GM18507 (cell line): ENCODE data around the gene ZRANB3.

Experiments
- DNase-seq: peaks from one replicate; pipeline ENCODE4 v3.0.0; 2011; ENCODE audit warnings: low read depth; ENCODE audit not compliant: insufficient read length; ENCODE audit errors: extremely low spot score
- FAIRE-seq: peaks from 2 replicates; lab custom pipeline; 2011; peaks lifted over from hg19 to GRCh38; lab: Jason Lieb, UNC

Gene ZRANB3

DNA sequence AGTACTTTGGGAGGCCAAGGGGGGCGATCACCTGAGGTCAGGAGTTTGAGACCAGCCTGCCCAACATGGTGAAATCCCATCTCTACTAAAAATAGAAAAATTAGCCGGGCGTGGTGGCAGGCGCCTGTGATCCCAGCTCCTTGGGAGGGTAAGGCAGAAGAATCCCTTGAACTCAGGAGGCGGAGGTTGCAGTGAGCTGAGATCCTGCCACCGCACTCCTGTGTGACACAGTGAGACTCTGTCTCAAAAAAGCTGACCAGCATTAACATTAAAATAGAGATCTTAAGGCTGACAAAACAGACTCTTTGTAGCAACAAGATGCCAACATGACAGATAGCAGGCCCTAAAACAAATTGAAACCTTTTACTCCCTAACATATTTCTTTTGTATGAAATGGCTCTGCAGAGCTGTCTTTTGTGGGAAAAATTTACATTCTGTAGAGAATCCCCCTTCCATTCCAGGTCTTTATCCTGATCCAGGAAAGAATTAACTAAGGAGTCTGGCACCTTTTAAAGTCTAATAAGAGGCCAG, 265.0 kb downstream of the ZRANB3 start:
- FAIRE-seq = no peak
- no peak for DNase-seq

DNA sequence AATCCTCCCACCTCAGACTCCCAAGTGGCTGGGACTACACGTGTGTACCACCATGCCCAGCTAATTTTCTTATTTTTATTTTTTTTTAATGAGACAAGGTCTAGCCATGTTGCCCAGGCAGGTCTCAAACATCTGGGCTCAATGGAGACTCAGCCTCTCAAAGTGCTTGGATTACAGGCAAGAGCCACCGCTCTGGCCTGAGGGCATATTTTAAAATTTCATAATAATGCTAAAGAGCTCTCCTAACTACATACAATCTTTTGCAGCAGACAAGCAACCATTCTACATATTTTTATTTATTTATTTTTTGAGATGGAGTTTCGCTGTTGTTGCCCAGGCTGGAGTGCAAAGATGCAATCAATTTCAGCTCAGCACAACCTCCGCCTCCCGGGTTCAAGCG, 271.9 kb downstream of the ZRANB3 start:
- FAIRE-seq = no peak
- no peak for DNase-seq

DNA sequence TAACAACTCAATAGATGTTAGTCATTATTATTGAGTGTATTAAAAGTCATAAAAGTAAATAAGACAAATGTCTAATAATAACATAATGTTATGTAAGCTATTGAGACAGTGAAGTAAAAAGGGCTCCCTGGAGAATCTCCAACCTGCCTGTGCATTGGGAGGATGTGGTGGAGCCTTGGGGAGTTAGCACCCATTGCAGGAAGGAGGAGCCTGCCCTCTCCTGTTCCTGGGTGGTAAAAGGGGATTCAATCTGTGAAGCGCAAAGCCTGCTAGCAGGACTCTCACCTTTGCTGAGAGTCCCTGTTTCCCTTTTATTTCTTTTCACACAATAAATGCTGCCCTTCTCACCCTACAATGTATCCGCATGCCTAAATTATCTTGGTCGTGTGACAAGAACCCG, 272.8 kb downstream of the ZRANB3 start:
- DNase-seq = no peak
- FAIRE-seq = no peak

DNA sequence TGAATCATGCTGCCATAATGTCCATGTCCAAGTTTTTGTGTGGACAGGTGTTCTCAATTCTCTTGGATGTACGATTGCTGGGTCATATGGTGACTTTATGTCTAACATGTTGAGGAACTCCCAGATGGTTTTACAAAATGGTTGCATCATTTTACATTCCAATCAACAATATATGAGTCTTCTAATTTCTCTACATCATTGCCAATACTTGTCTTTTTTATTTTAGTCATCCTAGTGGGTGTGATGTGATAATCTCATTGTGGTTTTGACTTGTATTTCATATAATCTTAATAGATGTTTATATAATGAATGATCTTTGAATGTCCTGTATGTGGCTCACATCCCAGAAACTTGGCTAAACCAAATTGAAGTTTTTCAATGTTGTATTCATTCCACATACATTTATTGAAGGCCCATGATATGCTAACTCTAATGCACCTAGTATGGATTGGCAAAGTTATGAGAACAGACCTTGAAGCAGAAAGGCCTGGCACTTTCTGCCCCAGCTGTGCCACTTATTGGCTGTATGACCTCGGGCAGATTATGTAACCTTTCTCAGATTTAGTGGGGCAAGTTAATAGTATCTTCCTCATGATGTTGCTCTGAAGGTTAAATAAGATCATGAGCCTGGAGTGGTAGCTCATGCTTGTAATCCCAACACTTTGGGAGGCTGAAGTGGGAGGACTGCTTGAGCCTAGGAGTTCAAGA, 273.5 kb downstream of the ZRANB3 start:
- DNase-seq (no peak), FAIRE-seq (no peak)

DNA sequence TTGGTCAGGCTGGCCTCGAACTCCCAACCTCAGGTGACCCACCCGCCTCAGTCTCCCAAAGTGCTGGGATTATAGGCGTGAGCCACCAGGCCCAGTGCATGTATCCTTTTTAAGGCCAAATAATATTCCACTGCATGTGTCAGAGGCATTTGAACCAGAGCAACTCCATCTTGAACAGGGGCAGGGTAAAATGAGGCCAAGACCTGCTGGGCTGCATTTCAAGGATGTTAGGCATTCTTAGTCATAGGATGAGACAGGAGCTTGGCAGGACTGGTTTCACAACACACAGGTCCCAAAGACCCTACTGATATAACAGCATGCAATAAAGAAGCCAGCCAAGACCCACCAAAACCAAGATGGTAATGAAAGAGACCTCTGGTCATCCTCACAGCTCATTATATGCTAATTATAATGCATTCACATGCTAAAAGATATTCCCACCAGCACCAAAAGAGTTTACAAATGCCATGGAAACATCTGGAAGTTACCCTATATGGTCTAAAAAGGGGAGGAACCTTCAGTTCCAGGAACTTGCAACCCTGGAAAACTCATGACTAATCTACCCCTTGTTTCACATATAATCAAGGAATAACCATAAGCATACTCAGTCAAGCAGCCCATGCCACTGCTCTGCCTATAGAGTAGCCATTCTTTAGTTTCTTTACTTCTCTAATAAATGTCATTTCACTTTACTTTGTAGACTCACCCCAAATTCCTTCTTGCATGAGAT, 274.3 kb downstream of the ZRANB3 start:
- no peak for FAIRE-seq
- DNase-seq = no peak

DNA sequence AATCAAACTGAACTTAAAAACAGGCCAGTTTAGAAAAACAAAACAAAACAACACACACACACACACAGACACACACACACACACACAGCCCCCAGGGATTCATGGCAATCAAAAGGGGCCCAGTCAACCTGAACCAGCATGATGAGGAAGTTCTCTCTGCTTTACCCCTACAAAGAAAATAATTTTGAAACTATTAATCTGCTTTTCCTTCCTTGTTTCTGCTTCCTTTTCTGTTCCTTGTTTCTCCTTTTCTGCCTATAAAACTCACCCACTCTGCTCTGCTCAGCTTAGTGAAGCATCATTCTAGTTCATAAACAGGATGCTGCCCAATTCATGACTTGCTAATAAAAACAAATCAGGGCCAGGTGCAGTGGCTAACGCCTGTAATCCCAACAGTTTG, 275.8 kb downstream of the ZRANB3 start:
- FAIRE-seq (no peak), DNase-seq (no peak)

DNA sequence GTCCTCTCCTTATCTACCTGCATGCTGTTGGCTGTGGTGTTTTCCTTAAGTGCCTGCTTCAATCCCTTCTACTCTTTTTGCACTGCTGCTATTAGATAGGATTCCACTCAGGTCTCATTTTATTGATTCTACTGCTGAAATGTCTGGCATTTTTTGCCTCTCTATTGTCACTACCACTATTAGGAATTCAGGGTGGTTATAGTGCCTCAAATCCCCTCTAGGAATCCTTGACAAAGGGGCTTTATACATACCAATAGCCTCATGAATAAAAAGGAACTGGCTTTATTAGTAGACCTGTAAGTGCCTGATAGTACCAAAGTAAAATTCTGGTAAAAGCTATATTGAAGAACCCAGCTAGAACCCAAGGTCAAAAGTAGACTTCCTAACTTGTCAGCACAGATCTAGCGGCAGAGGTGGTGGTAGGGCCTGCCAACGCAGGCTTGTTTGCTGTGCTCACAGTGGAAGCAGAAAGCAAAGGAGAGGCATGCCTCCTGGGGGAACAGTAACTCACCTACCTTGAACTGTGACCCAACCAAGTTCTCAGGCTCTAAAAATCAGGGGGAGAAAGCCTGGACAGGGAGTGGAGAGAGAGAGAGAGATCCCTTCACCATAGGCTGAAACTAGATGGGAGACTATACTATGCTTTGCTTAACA, 278.1 kb downstream of the ZRANB3 start:
- DNase-seq (no peak), FAIRE-seq (no peak)

DNA sequence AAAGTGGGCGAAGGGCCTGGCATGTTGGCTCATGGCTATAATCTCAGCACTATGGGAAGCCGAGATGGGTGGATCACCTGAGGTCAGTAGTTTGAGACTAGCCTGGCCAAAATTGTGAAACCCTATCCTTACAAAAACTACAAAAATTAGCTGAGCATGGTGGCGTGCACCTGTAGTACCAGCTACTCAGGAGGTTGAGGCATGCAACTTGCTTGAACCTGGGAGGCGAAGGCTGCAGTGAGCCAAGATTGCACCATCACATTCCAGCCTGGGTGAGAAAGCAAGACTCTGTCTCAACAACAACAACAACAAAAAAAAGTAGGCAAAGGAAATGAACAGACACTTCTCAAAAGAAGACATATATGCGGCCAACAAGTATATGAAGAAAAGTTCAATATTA, 282.4 kb downstream of the ZRANB3 start:
- DNase-seq (no peak), FAIRE-seq (no peak)

DNA sequence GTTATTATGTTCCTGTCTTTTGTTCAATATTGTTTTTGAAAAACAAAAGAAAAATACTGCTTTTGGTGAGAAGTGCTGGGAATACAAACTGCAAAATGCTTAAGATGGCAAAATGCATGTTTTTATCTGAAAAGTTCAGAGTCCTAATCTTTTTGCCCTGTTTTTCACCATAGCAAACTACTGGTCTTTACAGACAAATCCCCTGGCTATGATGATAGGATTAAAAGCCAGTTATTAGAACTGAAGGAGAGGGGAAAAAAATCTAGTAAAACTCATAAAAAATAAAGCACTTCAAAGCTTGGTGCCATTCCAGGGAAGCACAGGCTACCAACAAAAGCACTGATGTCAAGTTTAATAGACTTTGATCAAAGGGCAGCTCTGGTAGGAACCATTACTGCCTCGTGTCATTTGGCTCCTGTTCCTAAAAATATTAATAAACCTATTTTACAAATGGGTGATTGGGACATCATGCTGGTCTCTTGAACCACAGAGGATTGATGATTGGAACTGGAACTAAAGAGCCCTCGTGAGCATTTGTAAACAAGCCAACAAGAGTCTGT, 284.2 kb downstream of the ZRANB3 start:
- no peak for DNase-seq
- FAIRE-seq = no peak

DNA sequence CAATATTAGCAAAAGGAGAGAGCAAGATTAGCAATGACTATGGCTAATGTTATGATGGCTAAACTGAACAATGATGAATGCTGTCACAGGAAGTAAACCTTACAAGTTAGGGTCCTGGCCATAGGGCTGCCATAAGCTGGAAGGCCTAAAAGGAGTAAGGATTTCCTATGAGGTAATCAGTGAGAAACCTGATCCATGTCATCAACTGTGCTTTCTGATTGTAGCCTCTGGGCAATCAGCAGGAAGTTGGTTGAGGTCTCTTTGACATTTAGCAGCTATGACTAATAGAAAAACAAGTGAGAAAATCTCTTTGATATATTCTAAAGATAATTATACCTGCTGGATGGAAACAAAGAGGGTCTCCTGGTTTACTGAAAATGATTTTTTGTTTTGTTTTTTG, 285.9 kb downstream of the ZRANB3 start:
- FAIRE-seq (no peak), DNase-seq (no peak)

DNA sequence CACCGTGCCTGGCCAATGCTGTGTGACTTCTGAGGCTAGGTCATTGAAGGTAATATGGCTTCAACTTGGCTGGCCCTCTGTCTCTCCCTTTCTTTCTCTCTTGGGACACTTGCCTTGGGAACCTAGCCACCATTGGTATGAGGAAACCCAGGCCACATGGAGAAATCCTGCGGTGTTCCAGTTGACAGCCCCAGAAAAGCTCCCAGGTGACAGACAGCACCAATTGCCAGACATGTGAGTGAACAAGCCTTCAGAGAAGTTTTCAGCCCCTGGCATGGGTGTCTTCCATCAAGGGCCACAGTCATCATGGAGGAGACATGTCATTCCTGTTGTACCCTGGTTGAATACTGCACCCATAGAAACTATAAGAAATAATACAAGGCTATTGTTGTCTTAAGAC, 292.4 kb downstream of the ZRANB3 start:
- FAIRE-seq (no peak), DNase-seq (no peak)

DNA sequence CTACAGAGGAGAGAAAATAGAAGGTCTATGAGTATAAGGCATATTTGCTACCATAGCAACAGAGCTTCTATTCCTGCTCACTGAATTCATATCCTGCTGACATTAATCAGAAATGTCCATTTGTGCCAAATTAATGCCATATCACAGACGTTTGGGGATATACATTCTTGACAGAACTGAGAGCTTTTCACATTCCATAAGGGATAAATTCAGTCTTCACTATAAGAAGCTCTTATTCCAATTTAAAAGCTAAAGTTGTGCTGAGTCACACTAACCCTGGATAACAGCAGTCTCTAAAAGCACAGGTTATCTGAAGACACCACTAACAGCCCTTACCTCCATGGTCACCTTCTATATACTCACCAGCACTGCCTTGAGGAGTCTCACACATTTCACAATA, 300.9 kb downstream of the ZRANB3 start:
- DNase-seq = no peak
- no peak for FAIRE-seq

DNA sequence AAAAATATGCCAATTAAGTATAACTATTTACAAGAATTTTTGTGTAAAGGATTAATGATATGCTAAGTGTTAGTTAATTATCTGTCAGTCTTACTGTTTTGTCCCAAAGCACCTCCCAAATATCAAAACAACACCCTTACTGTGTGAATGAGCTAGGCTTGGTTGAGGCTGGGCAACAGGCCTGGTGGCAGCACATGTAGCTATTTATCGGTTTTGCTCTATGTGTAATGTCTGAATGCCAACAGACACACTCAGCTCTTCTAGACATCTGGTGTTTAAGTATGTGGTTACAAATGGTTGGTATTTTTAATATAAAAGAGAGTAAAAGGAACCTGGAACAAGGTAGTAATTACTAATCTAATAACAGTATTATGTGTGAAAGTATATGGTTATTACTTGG, 303.6 kb downstream of the ZRANB3 start:
- FAIRE-seq (no peak), DNase-seq (no peak)

DNA sequence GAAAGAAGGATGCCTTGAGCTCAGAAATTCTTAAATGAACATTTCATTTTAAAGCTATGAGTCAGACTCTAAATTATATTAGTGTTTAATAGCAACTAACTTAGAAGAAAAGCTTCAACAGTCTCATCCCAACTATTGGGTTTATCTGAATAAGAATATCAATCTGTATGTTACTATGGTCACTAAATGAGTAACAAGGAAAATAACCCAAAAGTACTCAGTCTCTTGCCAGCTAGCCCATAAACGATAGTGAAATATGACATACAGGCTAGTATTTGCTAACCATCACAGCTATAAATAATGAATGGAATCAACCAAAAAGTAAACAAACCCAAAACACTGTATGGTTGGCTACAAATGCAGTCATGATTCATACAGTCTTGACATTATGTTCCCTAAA, 304.1 kb downstream of the ZRANB3 start:
- no peak for DNase-seq
- FAIRE-seq = no peak

DNA sequence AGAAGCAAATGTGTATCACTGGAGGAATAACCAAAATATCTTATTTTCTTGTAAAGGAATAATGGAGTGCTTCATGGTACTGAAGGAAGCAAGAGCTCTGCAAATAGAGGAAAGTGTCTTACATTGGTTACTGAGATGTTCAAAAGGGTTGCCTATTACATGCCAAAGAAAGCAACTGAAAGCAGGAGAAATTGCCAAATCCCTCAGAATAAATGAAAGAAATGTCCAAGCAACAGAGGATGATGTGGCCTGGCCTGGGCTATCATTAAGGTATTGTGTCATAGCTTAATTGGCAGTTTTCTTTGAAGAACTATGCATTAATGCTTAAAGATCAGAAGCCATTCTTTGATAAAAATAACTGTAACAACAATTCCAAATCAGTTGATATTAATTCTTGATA, 305.2 kb downstream of the ZRANB3 start:
- no peak for FAIRE-seq
- DNase-seq = no peak

DNA sequence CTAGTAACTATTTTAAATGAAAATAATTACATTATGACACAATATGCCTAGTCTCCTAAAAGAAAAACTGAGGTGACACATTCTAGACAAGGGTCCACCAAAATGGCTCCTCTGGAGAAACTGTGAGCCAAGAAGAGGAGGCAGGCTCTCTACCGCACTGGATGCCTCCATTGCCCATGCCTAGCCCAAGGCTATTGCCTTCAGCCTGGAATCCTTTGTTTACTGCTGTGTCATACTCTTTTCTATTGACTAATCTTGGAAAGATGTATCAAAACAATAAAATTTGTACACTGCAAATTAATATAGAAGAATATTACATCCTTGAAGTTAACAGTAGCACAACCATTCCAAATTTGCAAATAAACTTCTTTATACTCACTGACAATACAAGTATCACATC, 311.8 kb downstream of the ZRANB3 start:
- DNase-seq = no peak
- FAIRE-seq = no peak

DNA sequence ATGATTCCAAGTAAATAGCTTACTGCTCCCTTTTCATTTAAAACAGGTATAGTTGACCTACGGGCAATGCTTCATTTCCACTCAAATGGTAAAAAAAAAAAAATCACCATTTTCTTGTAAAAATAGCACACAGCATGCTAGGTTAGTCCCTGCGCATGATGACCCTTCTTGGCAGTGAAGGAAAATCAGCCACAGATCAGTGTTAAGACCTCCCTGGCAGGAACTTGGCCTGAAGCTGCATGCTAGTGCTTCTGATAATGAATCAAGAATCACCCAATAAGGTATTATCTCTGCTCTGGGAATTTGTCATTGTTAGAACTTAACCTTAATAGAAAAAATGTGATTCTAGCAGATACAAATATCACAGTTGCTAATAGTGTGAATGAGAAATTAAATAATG, 312.6 kb downstream of the ZRANB3 start:
- DNase-seq (no peak), FAIRE-seq (no peak)

DNA sequence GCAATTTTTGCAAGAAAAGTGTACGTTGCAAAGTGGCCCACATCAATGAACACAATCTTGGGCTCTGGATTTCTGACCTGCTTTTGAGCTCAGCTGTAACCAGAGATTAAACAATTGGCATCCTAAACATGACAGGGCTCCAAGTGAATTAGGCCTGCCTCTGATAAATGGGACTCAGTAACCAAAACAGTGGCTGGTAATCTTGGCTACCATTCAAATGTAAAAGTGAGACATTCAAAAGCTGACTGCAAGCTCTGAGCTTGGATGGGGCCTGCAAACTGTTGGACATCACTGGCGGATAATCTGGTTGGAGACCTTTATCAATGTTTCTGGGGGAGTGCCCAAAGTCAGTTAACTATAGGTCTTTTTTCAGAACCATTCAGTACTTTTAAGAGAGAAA, 318.3 kb downstream of the ZRANB3 start:
- FAIRE-seq (no peak), DNase-seq (no peak)

DNA sequence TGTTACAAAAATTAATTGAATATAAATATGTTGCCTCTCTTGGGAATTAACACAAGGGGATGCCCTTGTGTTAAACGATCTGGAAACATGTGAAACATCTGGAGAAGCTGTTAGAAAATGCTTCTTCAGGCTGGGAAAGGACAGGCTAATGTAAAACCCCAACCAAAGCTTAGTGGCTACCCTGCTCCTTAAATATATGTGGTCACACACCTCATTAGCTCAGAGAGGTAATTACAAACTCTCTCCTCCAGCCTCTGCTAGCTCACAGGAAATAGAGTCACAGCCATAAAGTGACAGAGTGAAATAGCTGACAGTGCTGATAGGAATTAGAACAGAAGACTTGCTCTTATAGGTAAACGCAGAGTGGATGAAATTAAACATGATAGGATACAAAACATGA, 323.0 kb downstream of the ZRANB3 start:
- DNase-seq (no peak), FAIRE-seq (no peak)

DNA sequence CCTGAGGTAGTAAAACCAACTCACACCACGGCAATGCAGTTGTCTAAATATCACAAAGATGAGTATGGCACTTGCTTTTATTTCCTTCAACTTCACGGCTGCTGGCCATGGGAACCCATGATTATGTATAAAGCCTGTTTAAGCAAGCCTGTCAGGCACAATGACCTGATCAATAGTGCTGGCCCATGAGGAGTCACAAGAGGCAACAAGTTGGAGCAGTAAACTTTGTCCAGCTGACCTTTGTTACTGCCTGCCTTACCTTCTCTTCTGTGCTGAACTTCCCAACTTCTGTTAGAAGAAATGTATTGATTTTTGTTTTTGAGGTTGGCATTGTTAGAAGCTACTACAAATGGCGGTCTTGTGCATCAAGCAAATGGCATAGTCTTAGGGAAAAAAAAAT, 327.1 kb downstream of the ZRANB3 start:
- DNase-seq (no peak), FAIRE-seq (no peak)
